Panc1 (cell line): ENCODE data around the gene ARHGEF3. TPM values are rescaled to one million over a fixed set of nuclear protein-coding genes. Genes with fewer than 3 reads are reported as not detected.

ENCODE experiments used
- ATAC-seq: fragments of 200-7000 bp; cut with Tn5 transposase; 2 replicates; pipeline ENCODE4 v1.9.1; 2020; ENCODE audit warnings: mild to moderate bottlenecking, moderate library complexity
- Bru-seq: library from RNA; stranded (reverse); fragments of 400-500 nt; gene quantifications from one replicate; lab custom pipeline; 2021; lab: Mats Ljungman, UMichigan
- BruChase-seq, 2 experiments: library from RNA; stranded (reverse); fragments of 400-500 nt; gene quantifications; one replicate each; lab custom pipeline; 2021; lab: Mats Ljungman, UMichigan
- BruUV-seq: library from RNA; stranded (reverse); fragments of 400-500 nt; replicated peaks from 2 replicates; lab custom pipeline; 2021; lab: Mats Ljungman, UMichigan
- CTCF ChIA-PET: fragments of 300-600 bp; sonication (Branson Sonifier 250); formaldehyde crosslinking; loops from one replicate; lab custom pipeline; 2022; ENCODE audit warnings: antibody characterized with exemption; lab: Charles Lee
- POLR2A ChIA-PET: fragments of 300-600 bp; sonication (Branson Sonifier 250); formaldehyde crosslinking; loops from one replicate; lab custom pipeline; 2022; ENCODE audit warnings: antibody characterized with exemption; lab: Charles Lee
- DNase-seq: peaks from one replicate; pipeline ENCODE4 v3.0.0-alpha.2; 2010; ENCODE audit warnings: low read depth, low spot score
- H3K27ac ChIP-seq: 2 replicates; pipeline ENCODE4 v1.5.1; 2011; ENCODE audit warnings: mild to moderate bottlenecking, low read length, inconsistent platforms
- H3K27me3 ChIP-seq: fragments of 200-500 bp; sonication (Bioruptor generic); 2 replicates; pipeline ENCODE4 v1.6.0; 2014; ENCODE audit warnings: low read length, inconsistent platforms; ENCODE audit not compliant: control insufficient read depth, insufficient read depth
- H3K36me3 ChIP-seq: fragments of 200-500 bp; sonication (Bioruptor generic); 2 replicates; pipeline ENCODE4 v1.5.1; 2014; ENCODE audit warnings: inconsistent platforms, mild to moderate bottlenecking, low read length, moderate library complexity; ENCODE audit not compliant: control insufficient read depth, insufficient read depth
- H3K4me1 ChIP-seq: 2 replicates; pipeline ENCODE4 v1.5.1; 2011; ENCODE audit warnings: inconsistent platforms, mild to moderate bottlenecking, low read length, moderate library complexity; ENCODE audit not compliant: control insufficient read depth, insufficient read depth
- H3K4me3 ChIP-seq, 2 experiments: 2 replicates each; pipeline ENCODE4 v1.5.1; 2011 to 2012; ENCODE audit warnings: low read depth in 2 of 2, low read length in 2 of 2, mild to moderate bottlenecking in 2 of 2, inconsistent platforms in 1 of 2, moderate library complexity in 1 of 2
- H3K9me3 ChIP-seq: fragments of 200-500 bp; sonication (Bioruptor generic); 2 replicates; pipeline ENCODE4 v1.5.1; 2014; ENCODE audit warnings: low read depth, mild to moderate bottlenecking, inconsistent platforms, low read length, moderate library complexity; ENCODE audit not compliant: control insufficient read depth, insufficient read depth
- CTCF ChIP-seq: fragments of 450-650 bp; IDR thresholded peaks from 2 replicates; pipeline ENCODE4 v1.5.1; 2017; ENCODE audit warnings: mild to moderate bottlenecking
- POLR2AphosphoS5 ChIP-seq: IDR thresholded peaks from 2 replicates; pipeline ENCODE4 v1.6.1; 2012; ENCODE audit warnings: mild to moderate bottlenecking, low read depth, low read length, moderate library complexity
- REST ChIP-seq, 2 experiments: IDR thresholded peaks; 2 replicates each; pipeline ENCODE4 v1.6.1; 2011 to 2012; ENCODE audit warnings: low read depth in 2 of 2, control low read depth in 1 of 2, low read length in 1 of 2, mild to moderate bottlenecking in 1 of 2, moderate library complexity in 1 of 2; ENCODE audit not compliant: insufficient read depth in 1 of 2
- SIN3A ChIP-seq: IDR thresholded peaks from 2 replicates; pipeline ENCODE4 v1.6.1; 2012; ENCODE audit warnings: low read depth, mild to moderate bottlenecking, low read length, moderate library complexity, borderline replicate concordance; ENCODE audit not compliant: insufficient read depth
- TCF7L2 ChIP-seq: IDR thresholded peaks from 2 replicates; pipeline ENCODE4 v1.6.1; 2011; ENCODE audit warnings: mild to moderate bottlenecking, low read depth, low read length, inconsistent platforms
- in situ Hi-C: cut with HindIII; loops from 2 replicates; pipeline ENCODE4 v1.10.0; 2016; ENCODE audit warnings: low sequenced_read_pairs, low pct_unique_long_range_greater_than_20kb
- intact Hi-C: fragments of 100-400 bp; cut with micrococcal nuclease; formaldehyde crosslinking; loops from one replicate; pipeline ENCODE4 v1.10.0; 2022; ENCODE audit not compliant: unreplicated experiment
- long read RNA-seq: library from polyadenylated mRNA; unstranded; transcript quantifications from one replicate; pipeline ENCODE4 v2.0.0, GENCODE V29; 2021; ENCODE audit not compliant: unreplicated experiment
- polyA plus RNA-seq: library from polyadenylated mRNA; unstranded; fragments of >200 nt; gene quantifications from one replicate; pipeline ENCODE4 v1.2.1, GENCODE V29; 2012; ENCODE audit warnings: missing spikeins; ENCODE audit not compliant: insufficient read length
- total RNA-seq: library from RNA; stranded (reverse); gene quantifications from one replicate; pipeline ENCODE4 v1.2.1, GENCODE V29; 2021; ENCODE audit not compliant: unreplicated experiment

The ARHGEF3 gene
- total RNA-seq (19.8 TPM), Bru-seq, nascent RNA (percentile 67 among the genes with signal in this experiment), BruChase-seq, experiment 1, labeled RNA remaining after a 2-hour chase (percentile 55 among the genes with signal in this experiment), BruChase-seq, experiment 2, labeled RNA remaining after a 6-hour chase (percentile 54 among the genes with signal in this experiment)
- 14.3 TPM for polyA plus RNA-seq
- long read RNA-seq, transcript ARHGEF3-202 (13 exons, 3,639 nt) = major isoform, 5 of 17 reads
- long read RNA-seq, partial matches to known transcripts = 4 of 17 reads
- long read RNA-seq, other reads (novel, unspliced or antisense) = 6 of 17 reads

GRCh38 chr3:56801662-56802377 is at the start of gene ARHGEF3:
ARHGEF3 (minus strand) TSS chr3:56801949; CDS start chr3:56801798, 151 bp downstream.
- Histone ChIP-seq H3K4me1 (peaks cover 9% of the 10 kb centered on the region), H3K9me3 (no peaks in the 10 kb centered on the region), H3K4me3 (peak within 1 kb of the TSS; percentile 58 to 70), H3K27ac (peak within 1 kb of the TSS; percentile 65), H3K27me3 (no peaks in the 10 kb centered on the region), H3K36me3 (no peaks in the 10 kb centered on the region)
- BruUV-seq = no TSS peak
- ATAC-seq = peak; percentile 99
- CTCF ChIA-PET = interaction anchor here (0.6 to 0.9 kb wide), 3 partner anchors 22 to 100 kb away, joined by 3 to 9 read pairs (median 4); no protein-coding TSS in a partner anchor
- intact Hi-C loops (loop anchor here (5.0 kb wide), 1 partner anchor 185 kb away; no protein-coding TSS in a partner anchor), in situ Hi-C loops (no loop called here)
- TF ChIP-seq CTCF (peak; percentile 78), SIN3A (peak; percentile 34; the same call in 1 of the 2 replicates), POLR2AphosphoS5 (no peak), TCF7L2 (no peak)
- POLR2A ChIA-PET = interaction anchor here (0.7 to 0.8 kb wide), 2 partner anchors 102 to 422 kb away, joined by 4 to 7 read pairs; no protein-coding TSS in a partner anchor
- peak; percentile 43 for DNase-seq

GRCh38 chr3:56849698-56850097 is 47.9 kb upstream of the ARHGEF3 start:
- BruUV-seq = no TSS peak

More at GRCh38 chr3:56849698-56850097, 47.9 kb upstream of the ARHGEF3 start:
- Histone ChIP-seq H3K4me1 (no peaks in the 10 kb centered on the region), H3K27me3 (no peaks in the 10 kb centered on the region), H3K36me3 (no peaks in the 10 kb centered on the region), H3K4me3 (no peak overlapping the region), H3K27ac (no peak overlapping the region), H3K9me3 (no peaks in the 10 kb centered on the region)
- ChIA-PET CTCF (interaction anchor here (0.5 kb wide), 1 partner anchor 10 kb away, joined by 3 read pairs; no protein-coding TSS in a partner anchor), POLR2A (no interaction called here)
- no peak for DNase-seq
- TF ChIP-seq SIN3A = no peak
- TF ChIP-seq CTCF = no peak
- TF ChIP-seq REST (IDR thresholded peaks at IDR 0.05; ENCODE audit: insufficient read depth in 1 of 2, low read depth in 2 of 2, low read length in 1 of 2) = no peak
- TF ChIP-seq POLR2AphosphoS5 = no peak
- no peak for TF ChIP-seq TCF7L2
- no peak for ATAC-seq
- in situ Hi-C loops = no loop called here
- intact Hi-C loops = no loop called here
